H1 (cell line): ENCODE measurements around the gene RHOT1. TPM values are rescaled to one million over a fixed set of nuclear protein-coding genes. Genes with fewer than 3 reads are reported as not detected.
A peak's percentile ranks its signal among the peaks of the same experiment; 100 is the strongest.

Experiments
- CTCF ChIA-PET: fragments of 300-600 bp; sonication (Branson Sonifier 250); formaldehyde crosslinking; loops from one replicate; lab custom pipeline; 2021; ENCODE audit not compliant: partially characterized antibody; lab: Charles Lee
- POLR2A ChIA-PET: fragments of 300-600 bp; sonication (Branson Sonifier 250); formaldehyde crosslinking; loops from one replicate; lab custom pipeline; 2021; ENCODE audit warnings: inconsistent platforms; ENCODE audit not compliant: partially characterized antibody; lab: Charles Lee
- DNase-seq, 2 experiments: peaks; one replicate each; pipeline versions ENCODE4 v3.0.0 to v3.0.0-alpha.2; 2010 to 2022; ENCODE audit warnings: low spot score in 2 of 2, low read depth in 1 of 2, mixed read lengths in 1 of 2
- FAIRE-seq: peaks from 2 replicates; lab custom pipeline; 2011; peaks lifted over from hg19 to GRCh38; lab: Jason Lieb, UNC
- H2AFZ ChIP-seq: 2 replicates; pipeline ENCODE4 v1.8.1; 2012; ENCODE audit warnings: low read length, inconsistent platforms
- H2AK5ac ChIP-seq: 2 replicates; pipeline ENCODE4 v1.6.1; 2013; ENCODE audit warnings: low read depth, low read length
- H2BK120ac ChIP-seq: replicated peaks from 2 replicates; pipeline ENCODE3; 2013; ENCODE audit warnings: low read depth, low read length, inconsistent platforms
- H2BK12ac ChIP-seq: 2 replicates; pipeline ENCODE4 v1.6.1; 2013; ENCODE audit warnings: low read depth, low read length
- H2BK15ac ChIP-seq: 2 replicates; pipeline ENCODE4 v1.6.1; 2013; ENCODE audit warnings: low read length
- H2BK20ac ChIP-seq: 2 replicates; pipeline ENCODE4 v1.6.1; 2013; ENCODE audit warnings: low read length
- H2BK5ac ChIP-seq: 2 replicates; pipeline ENCODE4 v1.6.1; 2013; ENCODE audit warnings: low read depth, low read length
- H3K14ac ChIP-seq: 2 replicates; pipeline ENCODE4 v1.6.1; 2013; ENCODE audit warnings: inconsistent platforms; ENCODE audit not compliant: insufficient read length
- H3K18ac ChIP-seq: 2 replicates; pipeline ENCODE4 v1.6.1; 2013; ENCODE audit warnings: low read length; ENCODE audit errors: extremely low read depth
- H3K23ac ChIP-seq: 2 replicates; pipeline ENCODE4 v1.6.1; 2013; ENCODE audit warnings: inconsistent platforms; ENCODE audit not compliant: insufficient read length
- H3K23me2 ChIP-seq: 2 replicates; pipeline ENCODE4 v1.6.1; 2013; ENCODE audit warnings: low read depth, low read length
- H3K27ac ChIP-seq: 2 replicates; pipeline ENCODE4 v1.6.1; 2011; ENCODE audit warnings: low read depth, low read length, inconsistent platforms
- H3K27me3 ChIP-seq, 4 experiments: replicated peaks in 1 of 4; 1 replicate in 1 of 4; 2 replicates in 3 of 4; pipeline versions ENCODE4 v1.6.1 to v1.8.1; 2011 to 2013; ENCODE audit warnings: low read length in 3 of 4, mild to moderate bottlenecking in 3 of 4, inconsistent platforms in 2 of 4, mixed read lengths in 2 of 4, moderate library complexity in 1 of 4; ENCODE audit not compliant: control insufficient read depth in 3 of 4, insufficient read depth in 3 of 4; ENCODE audit errors: extremely low read depth in 1 of 4
- H3K36me3 ChIP-seq, 4 experiments: 2 replicates each; pipeline versions ENCODE4 v1.6.1 to v1.8.1; 2011 to 2013; ENCODE audit warnings: mild to moderate bottlenecking in 4 of 4, low read length in 3 of 4, moderate library complexity in 2 of 4, control low read depth in 1 of 4, inconsistent platforms in 1 of 4; ENCODE audit not compliant: insufficient read depth in 4 of 4, control insufficient read depth in 2 of 4
- H3K4ac ChIP-seq: replicated peaks from 2 replicates; pipeline ENCODE3; 2013; ENCODE audit warnings: low read length, low read depth, mixed read lengths, inconsistent platforms; ENCODE audit not compliant: insufficient read length
- H3K4me1 ChIP-seq, 4 experiments: replicated peaks in 1 of 4; 1 replicate in 1 of 4; 2 replicates in 3 of 4; pipeline versions ENCODE4 v1.6.1 to v1.8.1; 2011 to 2013; ENCODE audit warnings: low read length in 3 of 4, inconsistent platforms in 2 of 4, mixed read lengths in 1 of 4; ENCODE audit not compliant: insufficient read depth in 4 of 4, control insufficient read depth in 3 of 4
- H3K4me2 ChIP-seq, 2 experiments: 2 replicates each; pipeline versions ENCODE4 v1.6.1 to v1.8.1; 2011 to 2013; ENCODE audit warnings: low read depth in 2 of 2, low read length in 2 of 2, control low read depth in 1 of 2, inconsistent platforms in 1 of 2, mild to moderate bottlenecking in 1 of 2; ENCODE audit not compliant: insufficient read depth in 1 of 2
- H3K4me3 ChIP-seq, 4 experiments: fragments of 200-600, 300-600 bp in 1 of 4; sonication (generic), shearing (Covaris generic), sonication (Bioruptor Twin) in 1 of 4; 2 replicates each; pipeline versions ENCODE4 v1.5.1 to v1.8.1; 2011 to 2016; ENCODE audit warnings: low read length in 4 of 4, low read depth in 3 of 4, control low read depth in 2 of 4, inconsistent platforms in 2 of 4, mild to moderate bottlenecking in 2 of 4, mixed read lengths in 1 of 4, moderate library complexity in 1 of 4; ENCODE audit not compliant: insufficient read depth in 2 of 4; ENCODE audit errors: extremely low read depth in 1 of 4
- H3K56ac ChIP-seq: replicated peaks from 2 replicates; pipeline ENCODE3; 2013; ENCODE audit warnings: low read depth, mild to moderate bottlenecking, mixed read lengths, low read length, inconsistent platforms; ENCODE audit not compliant: insufficient read length
- H3K79me1 ChIP-seq: 2 replicates; pipeline ENCODE4 v1.6.1; 2013; ENCODE audit warnings: low read depth, low read length, control low read depth
- H3K79me2 ChIP-seq, 2 experiments: 2 replicates each; pipeline versions ENCODE4 v1.6.1 to v1.8.1; 2012 to 2013; ENCODE audit warnings: low read length in 2 of 2, mild to moderate bottlenecking in 2 of 2, inconsistent platforms in 1 of 2; ENCODE audit not compliant: insufficient read depth in 2 of 2, control insufficient read depth in 1 of 2
- H3K9ac ChIP-seq, 4 experiments: replicated peaks in 1 of 4; 1 replicate in 1 of 4; 2 replicates in 3 of 4; pipeline versions ENCODE4 v1.6.1 to v1.8.1; 2011 to 2013; ENCODE audit warnings: low read depth in 3 of 4, low read length in 3 of 4, control low read depth in 2 of 4, mild to moderate bottlenecking in 2 of 4, moderate library complexity in 2 of 4, inconsistent platforms in 1 of 4; ENCODE audit errors: extremely low read depth in 1 of 4
- H3K9me3 ChIP-seq, 2 experiments: 2 replicates each; pipeline versions ENCODE4 v1.6.1 to v1.8.1; 2012 to 2013; ENCODE audit warnings: mild to moderate bottlenecking in 2 of 2, moderate library complexity in 2 of 2, control low read depth in 1 of 2, inconsistent platforms in 1 of 2, low read depth in 1 of 2, low read length in 1 of 2, mixed read lengths in 1 of 2; ENCODE audit not compliant: insufficient read depth in 2 of 2
- H4K20me1 ChIP-seq, 2 experiments: replicated peaks in 1 of 2; 2 replicates each; pipeline versions ENCODE3 to v1.8.1; 2011 to 2013; ENCODE audit warnings: inconsistent platforms in 2 of 2, low read length in 2 of 2, mild to moderate bottlenecking in 1 of 2; ENCODE audit not compliant: insufficient read depth in 2 of 2, control insufficient read depth in 1 of 2
- H4K5ac ChIP-seq: 2 replicates; pipeline ENCODE4 v1.6.1; 2013; ENCODE audit warnings: low read length, low read depth, mixed read lengths, inconsistent platforms; ENCODE audit not compliant: insufficient read length
- H4K8ac ChIP-seq: 2 replicates; pipeline ENCODE4 v1.8.0; 2013; ENCODE audit warnings: mild to moderate bottlenecking, moderate library complexity, low read length, inconsistent platforms; ENCODE audit not compliant: insufficient read depth; ENCODE audit errors: extremely low read depth
- H4K91ac ChIP-seq: replicated peaks from 2 replicates; pipeline ENCODE3; 2013; ENCODE audit warnings: low read length, mixed read lengths, inconsistent platforms; ENCODE audit not compliant: insufficient read length
- BRCA1 ChIP-seq: IDR thresholded peaks from 2 replicates; pipeline ENCODE4 v1.6.1; 2012; ENCODE audit warnings: low read depth, low read length, improper control_type of control experiment
- CEBPB ChIP-seq: IDR thresholded peaks from 2 replicates; pipeline ENCODE4 v1.6.1; 2012; ENCODE audit warnings: low read depth, low read length
- CREB1 ChIP-seq: IDR thresholded peaks from 2 replicates; pipeline ENCODE4 v1.6.1; 2012; ENCODE audit warnings: inconsistent platforms
- CTBP2 ChIP-seq: IDR thresholded peaks from 2 replicates; pipeline ENCODE4 v1.7.0; 2011; ENCODE audit warnings: borderline replicate concordance, mild to moderate bottlenecking, moderate library complexity, mixed read lengths, low read length; ENCODE audit not compliant: insufficient read depth, insufficient read length
- EGR1 ChIP-seq: IDR thresholded peaks from 2 replicates; pipeline ENCODE4 v1.6.1; 2011; ENCODE audit warnings: low read depth, low read length, borderline replicate concordance
- HDAC2 ChIP-seq, 2 experiments: fragments of 300-600 bp in 1 of 2; sonication (generic) in 1 of 2; IDR thresholded peaks; 2 replicates each; pipeline ENCODE4 v1.6.1; 2011 to 2012; ENCODE audit warnings: low read depth in 2 of 2, low read length in 2 of 2, mild to moderate bottlenecking in 2 of 2, moderate library complexity in 2 of 2, borderline replicate concordance in 1 of 2, inconsistent platforms in 1 of 2
- JUN ChIP-seq: IDR thresholded peaks from 2 replicates; pipeline ENCODE4 v1.6.1; 2011; ENCODE audit warnings: low read depth, mild to moderate bottlenecking, improper control_type of control experiment, low read length
- JUND ChIP-seq: IDR thresholded peaks from 2 replicates; pipeline ENCODE4 v1.6.1; 2011; ENCODE audit warnings: mild to moderate bottlenecking, improper control_type of control experiment, low read length
- MAFK ChIP-seq: IDR thresholded peaks from 2 replicates; pipeline ENCODE4 v1.6.1; 2012; ENCODE audit warnings: low read depth, mild to moderate bottlenecking, improper control_type of control experiment, low read length
- PHF8 ChIP-seq: fragments of 200-600 bp; sonication (generic); conservative IDR thresholded peaks from 2 replicates; pipeline ENCODE4 v1.7.1; 2012; ENCODE audit warnings: low read depth, mild to moderate bottlenecking, inconsistent platforms, low read length, moderate library complexity
- WGBS, 2 experiments: shearing (Covaris generic) in 1 of 2; methylation state at CpG; one replicate each; pipeline versions ENCODE4 v1.1.6 to v1.1.7; 2013 to 2015; ENCODE audit warnings: low lambda C conversion rate in 2 of 2, mixed read lengths in 2 of 2, inconsistent platforms in 1 of 2, low coverage in 1 of 2, missing lambda C conversion rate in 1 of 2; ENCODE audit not compliant: insufficient replicate concordance in 2 of 2, insufficient coverage in 1 of 2, insufficient read length in 1 of 2; ENCODE audit errors: extremely low coverage in 1 of 2, missing lambda C conversion rate in 1 of 2; 5-methylcytosine and 5-hydroxymethylcytosine counted together
- polyA plus RNA-seq, 7 experiments: library from polyadenylated mRNA; depleted of rRNA in 3 of 7; stranded (reverse) in 5 of 7; unstranded in 2 of 7; fragments of >200 nt in 5 of 7; fragments of 200-250 nt in 2 of 7; gene quantifications; 1 replicate in 5 of 7; 2 replicates in 1 of 7; 4 replicates in 1 of 7; pipeline versions ENCODE4 v1.2.1 to v1.2.3, GENCODE V29; 2011 to 2013; ENCODE audit warnings: missing spikeins in 2 of 7, mixed read lengths in 2 of 7
- total RNA-seq: library from RNA; stranded (reverse); fragmentation: NEBNext Ultra II Directional; extraction: Animal tissue kit (Norgen Biotek cat#: 25700); gene quantifications from 2 replicates; pipeline ENCODE4 v1.2.1, GENCODE V29; 2021

Gene RHOT1
- total and polyA plus RNA-seq, 2 of the 8 experiments (the other 6 are each of a cell fraction or from before 2014, with no cell fraction given), result 34.2 to 38.2 TPM

GRCh38 chr17:32143527-32143870 is 1.2 kb downstream of the RHOT1 start:
- no peaks in the 10 kb centered on the region for H3K27me3 ChIP-seq
- WGBS, 2 experiments, result 73% methylated on average over 6 of the region's 6 CpGs; no CpG with 5 or more reads in 1 of the 2 experiments
- POLR2A ChIA-PET, result interaction anchor here (0.5 to 1.7 kb wide), 5 partner anchors 8 to 143 kb away, joined by 3 to 4 read pairs (median 4); no protein-coding TSS in a partner anchor
- H4K91ac ChIP-seq, result no peak overlapping the region
- peak overlapping the region; percentile 48 to 76 for H3K4me2 ChIP-seq
- no peak overlapping the region for H3K4ac ChIP-seq
- H3K23ac ChIP-seq, result no peak overlapping the region
- H3K36me3 ChIP-seq, result no peaks in the 10 kb centered on the region
- H3K23me2 ChIP-seq, result peaks cover 3% of the 10 kb centered on the region; the same call in 1 of the 2 replicates
- no peak overlapping the region for H3K14ac ChIP-seq
- FAIRE-seq (no peak), DNase-seq (no peak)
- H3K4me1 ChIP-seq, result no peaks in the 10 kb centered on the region
- H2BK120ac ChIP-seq, result no peak overlapping the region
- CTCF ChIA-PET, result interaction anchor here (0.5 to 1.5 kb wide), 3 partner anchors 17 to 282 kb away, joined by 3 to 4 read pairs (median 3); partner anchors contain the start of gene LRRC37B
- H3K4me3 ChIP-seq, result peak overlapping the region; percentile 72 to 89 (median 86); a peak in 7 of 8 replicates
- H3K56ac ChIP-seq, result no peak overlapping the region
- no peaks in the 10 kb centered on the region for H3K9me3 ChIP-seq
- H4K8ac ChIP-seq, result no peak overlapping the region
- H2AFZ ChIP-seq, result no peak overlapping the region
- peaks cover 0 to 32% of the 10 kb centered on the region in 2 experiments; a peak in 3 of 4 replicates for H3K79me2 ChIP-seq
- peaks cover 8% of the 10 kb centered on the region; the same call in 1 of the 2 replicates for H3K79me1 ChIP-seq
- H4K5ac ChIP-seq, result no peak overlapping the region
- no peak overlapping the region for H3K18ac ChIP-seq
- H3K27ac ChIP-seq, result no peak overlapping the region
- H2BK12ac ChIP-seq, result no peak overlapping the region
- no peak overlapping the region for H2BK5ac ChIP-seq
- no peaks in the 10 kb centered on the region for H4K20me1 ChIP-seq
- no peak overlapping the region for H2BK20ac ChIP-seq
- no peak overlapping the region for H2BK15ac ChIP-seq
- no peak overlapping the region for H3K9ac ChIP-seq
- no peak overlapping the region for H2AK5ac ChIP-seq
- no peak for TF ChIP-seq PHF8
- no peak for TF ChIP-seq EGR1
- no peak for TF ChIP-seq JUN
- TF ChIP-seq BRCA1, result no peak
- no peak for TF ChIP-seq HDAC2 (IDR thresholded peaks at IDR 0.05; ENCODE audit: borderline replicate concordance in 1 of 2, low read depth in 2 of 2, low read length in 2 of 2)
- no peak for TF ChIP-seq MAFK
- no peak for TF ChIP-seq CREB1
- TF ChIP-seq JUND, result no peak
- TF ChIP-seq CTBP2, result no peak
- TF ChIP-seq CEBPB, result no peak
